ENCODE data around the gene FMN2.

FMN2 gene

DNA sequence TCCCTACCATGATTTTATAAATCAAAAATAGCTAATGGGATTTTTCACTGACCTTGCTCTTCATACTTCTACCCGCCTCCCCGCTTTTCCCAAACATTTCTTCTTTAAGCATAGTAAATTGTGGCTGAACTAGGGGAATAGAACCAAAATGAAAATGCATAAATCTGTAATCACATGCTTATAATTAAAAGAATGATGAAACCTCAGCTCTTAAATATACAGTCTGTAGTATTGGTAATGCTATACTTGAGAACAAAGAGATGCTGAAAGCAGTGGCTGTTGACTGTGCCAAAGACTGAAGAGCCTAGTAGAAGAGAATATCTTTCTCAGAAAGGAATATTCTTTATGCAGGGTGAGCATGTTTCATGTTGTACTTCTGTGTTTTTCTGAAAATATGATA, 271.1 kb downstream of the FMN2 start:
- TF ChIP-seq, protein P1, sequence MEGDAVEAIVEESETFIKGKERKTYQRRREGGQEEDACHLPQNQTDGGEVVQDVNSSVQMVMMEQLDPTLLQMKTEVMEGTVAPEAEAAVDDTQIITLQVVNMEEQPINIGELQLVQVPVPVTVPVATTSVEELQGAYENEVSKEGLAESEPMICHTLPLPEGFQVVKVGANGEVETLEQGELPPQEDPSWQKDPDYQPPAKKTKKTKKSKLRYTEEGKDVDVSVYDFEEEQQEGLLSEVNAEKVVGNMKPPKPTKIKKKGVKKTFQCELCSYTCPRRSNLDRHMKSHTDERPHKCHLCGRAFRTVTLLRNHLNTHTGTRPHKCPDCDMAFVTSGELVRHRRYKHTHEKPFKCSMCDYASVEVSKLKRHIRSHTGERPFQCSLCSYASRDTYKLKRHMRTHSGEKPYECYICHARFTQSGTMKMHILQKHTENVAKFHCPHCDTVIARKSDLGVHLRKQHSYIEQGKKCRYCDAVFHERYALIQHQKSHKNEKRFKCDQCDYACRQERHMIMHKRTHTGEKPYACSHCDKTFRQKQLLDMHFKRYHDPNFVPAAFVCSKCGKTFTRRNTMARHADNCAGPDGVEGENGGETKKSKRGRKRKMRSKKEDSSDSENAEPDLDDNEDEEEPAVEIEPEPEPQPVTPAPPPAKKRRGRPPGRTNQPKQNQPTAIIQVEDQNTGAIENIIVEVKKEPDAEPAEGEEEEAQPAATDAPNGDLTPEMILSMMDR (IDR thresholded peaks at IDR 0.05; ENCODE audit: low read depth, low read length, poor library complexity, severe bottlenecking): no peak
- Histone ChIP-seq H3K9me2 (replicated peaks; ENCODE audit: control insufficient read depth, low read length) (no peaks in the 10 kb centered on the region), H3K27ac (ENCODE audit: low read depth, low read length) (no peak overlapping the region), H3K36me3 (ENCODE audit: control insufficient read depth, low read length) (no peaks in the 10 kb centered on the region), H3K4me1 (ENCODE audit: control insufficient read depth, low read length) (no peaks in the 10 kb centered on the region), H3K79me2 (ENCODE audit: control insufficient read depth, low read length) (no peaks in the 10 kb centered on the region), H3K27me3 (ENCODE audit: control insufficient read depth, low read length) (no peaks in the 10 kb centered on the region), H3K9me3 (ENCODE audit: control insufficient read depth, insufficient read depth, low read length) (no peaks in the 10 kb centered on the region), H3K4me3 (ENCODE audit: low read length) (no peak overlapping the region), H3F3A (ENCODE audit: control insufficient read depth, insufficient read depth) (no peaks in the 10 kb centered on the region), H3K4me2 (ENCODE audit: low read length) (no peak overlapping the region), H4K20me1 (ENCODE audit: control insufficient read depth, insufficient read depth, low read depth, low read length) (no peaks in the 10 kb centered on the region)

DNA sequence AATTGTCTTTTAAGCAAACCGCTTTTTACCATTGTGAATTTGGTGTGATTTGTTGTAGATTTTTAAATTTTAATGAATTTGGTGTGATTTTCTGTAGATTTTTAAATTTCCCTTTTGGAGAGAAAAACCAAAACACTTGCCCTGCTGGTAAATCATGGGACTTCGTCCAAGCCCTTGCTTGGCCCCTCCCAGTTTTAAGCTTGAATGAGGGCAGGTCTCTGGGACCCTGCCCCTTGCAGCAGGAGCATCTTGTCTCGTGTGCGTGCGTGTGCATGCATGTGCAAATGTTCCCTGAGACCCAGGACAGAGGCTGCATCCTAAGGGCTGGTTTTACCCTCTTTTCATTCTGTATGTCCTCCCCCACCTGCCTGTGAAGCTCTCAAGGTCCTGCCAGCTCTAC, 271.6 kb downstream of the FMN2 start:
- H4K20me1 ChIP-seq (ENCODE audit: control insufficient read depth, insufficient read depth, low read depth, low read length): no peaks in the 10 kb centered on the region
- no peaks in the 10 kb centered on the region for H3K9me2 ChIP-seq (replicated peaks; ENCODE audit: control insufficient read depth, low read length)
- no peaks in the 10 kb centered on the region for H3K79me2 ChIP-seq (ENCODE audit: control insufficient read depth, low read length)
- no peak overlapping the region for H3K4me3 ChIP-seq (ENCODE audit: low read length)
- no peaks in the 10 kb centered on the region for H3K4me1 ChIP-seq (ENCODE audit: control insufficient read depth, low read length)
- H3K36me3 ChIP-seq (ENCODE audit: control insufficient read depth, low read length): no peaks in the 10 kb centered on the region
- no peak overlapping the region for H3K27ac ChIP-seq (ENCODE audit: low read depth, low read length)
- no peaks in the 10 kb centered on the region for H3K9me3 ChIP-seq (ENCODE audit: control insufficient read depth, insufficient read depth, low read length)
- no peaks in the 10 kb centered on the region for H3K27me3 ChIP-seq (ENCODE audit: control insufficient read depth, low read length)
- TF ChIP-seq, protein P1 (IDR thresholded peaks at IDR 0.05; ENCODE audit: low read depth, low read length, poor library complexity, severe bottlenecking): no peak
- TF ChIP-seq EZH2phosphoT487 (IDR thresholded peaks at IDR 0.05; ENCODE audit: borderline replicate concordance, low read length): no peak
- H3F3A ChIP-seq (ENCODE audit: control insufficient read depth, insufficient read depth): no peaks in the 10 kb centered on the region
- H3K4me2 ChIP-seq (ENCODE audit: low read length): no peak overlapping the region

DNA sequence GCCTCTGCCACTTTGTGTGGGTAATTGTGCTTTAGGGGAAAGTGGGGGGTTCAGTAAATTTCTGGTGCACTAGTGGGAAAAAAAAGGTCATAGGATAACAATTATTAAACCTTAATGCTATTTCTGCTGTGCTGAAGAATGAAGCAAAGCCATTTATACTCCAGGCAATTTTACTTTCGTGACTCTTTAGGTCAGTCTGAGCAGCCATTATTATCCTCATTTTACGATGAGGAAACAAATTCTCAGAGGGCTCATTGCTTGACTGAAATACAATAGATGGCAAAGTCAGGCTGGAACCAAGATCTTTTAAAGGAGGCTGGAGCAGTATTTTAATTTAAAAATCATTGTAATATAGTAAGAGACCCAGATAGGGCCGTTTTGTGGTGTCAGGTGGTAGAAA, 272.2 kb downstream of the FMN2 start:
- Histone ChIP-seq H3K4me2 (ENCODE audit: low read length) (no peak overlapping the region), H3K27me3 (ENCODE audit: control insufficient read depth, low read length) (no peaks in the 10 kb centered on the region), H3K9me2 (replicated peaks; ENCODE audit: control insufficient read depth, low read length) (no peaks in the 10 kb centered on the region), H3F3A (ENCODE audit: control insufficient read depth, insufficient read depth) (no peaks in the 10 kb centered on the region), H3K79me2 (ENCODE audit: control insufficient read depth, low read length) (no peaks in the 10 kb centered on the region), H3K36me3 (ENCODE audit: control insufficient read depth, low read length) (no peaks in the 10 kb centered on the region), H3K4me1 (ENCODE audit: control insufficient read depth, low read length) (no peaks in the 10 kb centered on the region), H3K4me3 (ENCODE audit: low read length) (no peak overlapping the region), H4K20me1 (ENCODE audit: control insufficient read depth, insufficient read depth, low read depth, low read length) (no peaks in the 10 kb centered on the region), H3K9me3 (ENCODE audit: control insufficient read depth, insufficient read depth, low read length) (no peaks in the 10 kb centered on the region), H3K27ac (ENCODE audit: low read depth, low read length) (no peak overlapping the region)
- TF ChIP-seq, protein P1 (IDR thresholded peaks at IDR 0.05; ENCODE audit: low read depth, low read length, poor library complexity, severe bottlenecking): no peak
- no peak for TF ChIP-seq EZH2phosphoT487 (IDR thresholded peaks at IDR 0.05; ENCODE audit: borderline replicate concordance, low read length)

DNA sequence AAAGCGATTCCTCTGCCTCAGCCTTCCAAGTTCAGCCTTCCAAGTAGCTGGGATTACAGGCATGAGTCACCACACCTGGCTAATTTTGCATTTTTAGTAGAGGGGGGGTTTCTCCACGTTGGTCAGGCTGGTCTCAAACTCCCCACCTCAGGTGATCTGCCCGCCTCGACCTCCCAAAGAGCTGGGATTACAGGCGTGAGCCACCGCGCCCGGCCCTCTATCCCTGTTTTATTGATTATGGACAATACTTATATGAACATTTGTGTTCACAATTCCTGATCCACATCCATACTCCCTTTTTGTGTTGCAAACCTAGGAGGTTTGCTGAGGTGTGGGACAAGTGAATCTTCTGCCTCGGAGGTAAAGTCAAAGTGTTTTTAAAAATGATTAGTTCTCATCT, 275.0 kb downstream of the FMN2 start:
- no peaks in the 10 kb centered on the region for H3K4me1 ChIP-seq (ENCODE audit: control insufficient read depth, low read length)
- no peaks in the 10 kb centered on the region for H3F3A ChIP-seq (ENCODE audit: control insufficient read depth, insufficient read depth)
- no peak for TF ChIP-seq EZH2phosphoT487 (IDR thresholded peaks at IDR 0.05; ENCODE audit: borderline replicate concordance, low read length)
- TF ChIP-seq, protein P1 (IDR thresholded peaks at IDR 0.05; ENCODE audit: low read depth, low read length, poor library complexity, severe bottlenecking): no peak

More for the DNA sequence above, 275.0 kb downstream of the FMN2 start:
- H3K79me2 ChIP-seq (ENCODE audit: control insufficient read depth, low read length): no peaks in the 10 kb centered on the region
- H3K9me2 ChIP-seq (replicated peaks; ENCODE audit: control insufficient read depth, low read length): no peaks in the 10 kb centered on the region
- no peak overlapping the region for H3K4me3 ChIP-seq (ENCODE audit: low read length)
- H4K20me1 ChIP-seq (ENCODE audit: control insufficient read depth, insufficient read depth, low read depth, low read length): no peaks in the 10 kb centered on the region
- no peaks in the 10 kb centered on the region for H3K27me3 ChIP-seq (ENCODE audit: control insufficient read depth, low read length)
- H3K9me3 ChIP-seq (ENCODE audit: control insufficient read depth, insufficient read depth, low read length): no peaks in the 10 kb centered on the region
- H3K36me3 ChIP-seq (ENCODE audit: control insufficient read depth, low read length): no peaks in the 10 kb centered on the region
- no peak overlapping the region for H3K4me2 ChIP-seq (ENCODE audit: low read length)
- H3K27ac ChIP-seq (ENCODE audit: low read depth, low read length): no peak overlapping the region

Measured in DOHH2 (cell line).